A549 (cell line): ENCODE results near the gene CALML4. TPM values are rescaled to one million over a fixed set of nuclear protein-coding genes. Genes with fewer than 3 reads are reported as not detected.

ENCODE experiments used
- ATAC-seq, 2 experiments: fragments of 200-7000 bp in 1 of 2; fragments of >200 bp in 1 of 2; cut with Nextera tagmentation in 1 of 2; cut with Tn5 transposase in 1 of 2; 3 replicates each; pipeline versions ENCODE4 v1.8.0 to v1.9.1; 2018 to 2020; ENCODE audit warnings: mild to moderate bottlenecking in 1 of 2, moderate library complexity in 1 of 2
- CTCF ChIA-PET: fragments of 300-600 bp; sonication (Branson Sonifier 250); formaldehyde crosslinking; extraction: SDS; loops from one replicate; lab custom pipeline; 2021; ENCODE audit warnings: antibody characterized with exemption, inconsistent platforms; lab: Yijun Ruan, JAX
- POLR2A ChIA-PET: fragments of 350-600 bp; formaldehyde crosslinking; extraction: SDS; loops from one replicate; lab custom pipeline; 2021; ENCODE audit warnings: antibody characterized with exemption, inconsistent platforms; lab: Yijun Ruan, JAX
- DNase-seq, 2 experiments: peaks; one replicate each; pipeline versions ENCODE4 v3.0.0 to v3.0.0-alpha.2; 2011 to 2016; ENCODE audit warnings: low read depth in 1 of 2, low spot score in 1 of 2
- FAIRE-seq: peaks from 2 replicates; lab custom pipeline; 2011; peaks lifted over from hg19 to GRCh38; lab: Jason Lieb, UNC
- H3K27ac ChIP-seq, 2 experiments: fragments of >200 bp; sonication (Bioruptor Twin); formaldehyde crosslinking; 3 replicates each; pipeline ENCODE4 v1.5.1; 2016 to 2017
- H3K4me1 ChIP-seq: fragments of >200 bp; sonication (Bioruptor Twin); formaldehyde crosslinking; 3 replicates; pipeline ENCODE4 v1.6.1; 2016
- H3K4me2 ChIP-seq: fragments of >200 bp; sonication (Bioruptor Twin); formaldehyde crosslinking; 3 replicates; pipeline ENCODE4 v1.6.1; 2016
- H3K4me3 ChIP-seq: fragments of >200 bp; sonication (Bioruptor Twin); formaldehyde crosslinking; 3 replicates; pipeline ENCODE4 v1.5.1; 2016
- H3K9me3 ChIP-seq: fragments of >200 bp; sonication (Bioruptor Twin); formaldehyde crosslinking; 3 replicates; pipeline ENCODE4 v1.6.1; 2016
- ATOH8 ChIP-seq: fragments of 250-450 bp; sonication (Bioruptor Pico); IDR thresholded peaks from 2 replicates; pipeline ENCODE4 v1.5.0; 2020; ENCODE audit warnings: low read depth, mild to moderate bottlenecking, moderate library complexity
- BHLHE40 ChIP-seq: IDR thresholded peaks from 2 replicates; pipeline ENCODE4 v1.6.1; 2012; ENCODE audit warnings: low read depth, low read length, inconsistent platforms
- CBX2 ChIP-seq: fragments of 200-600 bp; sonication (generic); IDR thresholded peaks from 2 replicates; pipeline ENCODE4 v1.6.1; 2016; ENCODE audit warnings: low read depth, mild to moderate bottlenecking, borderline replicate concordance
- CEBPB ChIP-seq, 2 experiments: fragments of >200 bp in 1 of 2; sonication (Bioruptor Twin) in 1 of 2; formaldehyde crosslinking in 1 of 2; IDR thresholded peaks; 2 replicates each; pipeline ENCODE4 v1.6.1; 2012 to 2016
- CTCF ChIP-seq: fragments of >200 bp; sonication (Bioruptor Twin); formaldehyde crosslinking; IDR thresholded peaks from 3 replicates; pipeline ENCODE4 v1.5.1; 2016
- EP300 ChIP-seq, 2 experiments: fragments of >200 bp; sonication (Bioruptor Twin); formaldehyde crosslinking; IDR thresholded peaks; 2 replicates in 1 of 2; 3 replicates in 1 of 2; pipeline ENCODE4 v1.6.1; 2016 to 2017
- FOSL2 ChIP-seq, 2 experiments: fragments of 450-650 bp in 1 of 2; fragments of >200 bp in 1 of 2; sonication (Bioruptor Twin) in 1 of 2; formaldehyde crosslinking; IDR thresholded peaks; 2 replicates each; pipeline versions ENCODE4 v1.5.0 to v1.6.1; 2016 to 2020; ENCODE audit warnings: mild to moderate bottlenecking in 1 of 2, moderate library complexity in 1 of 2
- HDAC2 ChIP-seq: fragments of 200-600 bp; sonication (generic); IDR thresholded peaks from 2 replicates; pipeline ENCODE4 v1.6.1; 2016
- HOXA7 ChIP-seq: fragments of 250-450 bp; sonication (Bioruptor Pico); IDR thresholded peaks from 2 replicates; pipeline ENCODE4 v1.5.0; 2020; ENCODE audit warnings: mild to moderate bottlenecking, moderate library complexity
- JUNB ChIP-seq: fragments of >200 bp; sonication (Bioruptor Twin); formaldehyde crosslinking; IDR thresholded peaks from 2 replicates; pipeline ENCODE4 v1.6.1; 2016
- NFE2L2 ChIP-seq: fragments of 150-350 bp; conservative IDR thresholded peaks from 2 replicates; pipeline ENCODE4 v1.6.1; 2014; ENCODE audit warnings: low read length
- PBX3 ChIP-seq: IDR thresholded peaks from 2 replicates; pipeline ENCODE4 v1.6.1; 2012
- PHF8 ChIP-seq: fragments of 200-600 bp; sonication (generic); IDR thresholded peaks from 2 replicates; pipeline ENCODE4 v1.6.1; 2016; ENCODE audit warnings: low read depth, mild to moderate bottlenecking, antibody characterized with exemption, moderate library complexity, borderline replicate concordance
- SREBF2 ChIP-seq: fragments of 450-650 bp; IDR thresholded peaks from 2 replicates; pipeline ENCODE4 v1.6.1; 2014; ENCODE audit warnings: mild to moderate bottlenecking, moderate library complexity
- TFCP2L1 ChIP-seq: fragments of 250-450 bp; sonication (Bioruptor Pico); IDR thresholded peaks from 2 replicates; pipeline ENCODE4 v1.5.0; 2021; ENCODE audit warnings: mild to moderate bottlenecking
- TP53 ChIP-seq: fragments of 250-450 bp; sonication (Bioruptor Pico); IDR thresholded peaks from 2 replicates; pipeline ENCODE4 v1.5.0; 2021; ENCODE audit warnings: mild to moderate bottlenecking, moderate library complexity
- ZFP36 ChIP-seq: fragments of 450-650 bp; IDR thresholded peaks from 2 replicates; pipeline ENCODE4 v1.6.1; 2014; ENCODE audit warnings: borderline replicate concordance; ENCODE audit not compliant: partially characterized antibody
- ZNF302 ChIP-seq: fragments of 250-450 bp; sonication (Bioruptor Pico); IDR thresholded peaks from 2 replicates; pipeline ENCODE4 v1.9.0; 2021; ENCODE audit warnings: inconsistent platforms, mild to moderate bottlenecking, moderate library complexity
- WGBS: methylation state at CpG from one replicate; pipeline ENCODE4 v1.1.6; 2017; ENCODE audit errors: missing lambda C conversion rate; 5-methylcytosine and 5-hydroxymethylcytosine counted together
- polyA plus RNA-seq, 4 experiments: library from polyadenylated mRNA; depleted of rRNA in 3 of 4; stranded (reverse); fragments of >200 nt; fragmentation: RNase III in 1 of 4; extraction: RNeasy Plus Mini Kit Qiagen cat#74134 plus additional on column Dnase treatment in 1 of 4; gene quantifications; 2 replicates in 3 of 4; 3 replicates in 1 of 4; pipeline ENCODE4 v1.2.3, GENCODE V29; 2011 to 2017
- TF ChIP-seq, protein P1 (sequence below): fragments of 150-350 bp; IDR thresholded peaks from 2 replicates; pipeline ENCODE4 v1.6.1; 2014; ENCODE audit warnings: low read depth, mild to moderate bottlenecking, low read length
- TF ChIP-seq, protein P2 (sequence below): fragments of 200-600 bp; sonication (generic); IDR thresholded peaks from 2 replicates; pipeline ENCODE4 v1.6.1; 2016; ENCODE audit warnings: antibody characterized with exemption, mild to moderate bottlenecking, moderate library complexity
- TF ChIP-seq, protein P3 (sequence below): IDR thresholded peaks from 2 replicates; pipeline ENCODE4 v1.6.1; 2012; ENCODE audit warnings: low read depth, borderline replicate concordance
- TF ChIP-seq, protein P4 (sequence below): fragments of 450-650 bp; IDR thresholded peaks from 2 replicates; pipeline ENCODE4 v1.6.1; 2014; ENCODE audit warnings: antibody characterized with exemption

CALML4 gene
- polyA plus RNA-seq, 2 of the 4 experiments (the other 2 are of a cell fraction): 12.1 to 18.2 TPM

GRCh38 chr15:68214838-68215254 lies 9.7 kb upstream of the CALML4 start:
- TF ChIP-seq BHLHE40 (no peak), CTCF (no peak), HDAC2 (no peak), TFCP2L1 (no peak), HOXA7 (CRISPR knock-in tag) (no peak), SREBF2 (no peak), FOSL2 (IDR thresholded peaks at IDR 0.05) (no peak), FOSL2 (CRISPR knock-in tag; IDR thresholded peaks at IDR 0.05) (no peak), EP300 (IDR thresholded peaks at IDR 0.05) (no peak), TP53 (no peak), CEBPB (IDR thresholded peaks at IDR 0.05) (no peak)
- TF ChIP-seq, protein P1, sequence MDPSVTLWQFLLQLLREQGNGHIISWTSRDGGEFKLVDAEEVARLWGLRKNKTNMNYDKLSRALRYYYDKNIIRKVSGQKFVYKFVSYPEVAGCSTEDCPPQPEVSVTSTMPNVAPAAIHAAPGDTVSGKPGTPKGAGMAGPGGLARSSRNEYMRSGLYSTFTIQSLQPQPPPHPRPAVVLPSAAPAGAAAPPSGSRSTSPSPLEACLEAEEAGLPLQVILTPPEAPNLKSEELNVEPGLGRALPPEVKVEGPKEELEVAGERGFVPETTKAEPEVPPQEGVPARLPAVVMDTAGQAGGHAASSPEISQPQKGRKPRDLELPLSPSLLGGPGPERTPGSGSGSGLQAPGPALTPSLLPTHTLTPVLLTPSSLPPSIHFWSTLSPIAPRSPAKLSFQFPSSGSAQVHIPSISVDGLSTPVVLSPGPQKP: no peak
- ChIA-PET POLR2A (no interaction called here), CTCF (no interaction called here)
- Histone ChIP-seq H3K27ac (no peak overlapping the region), H3K4me2 (no peak overlapping the region), H3K9me3 (no peaks in the 10 kb centered on the region), H3K4me1 (no peaks in the 10 kb centered on the region), H3K4me3 (no peak overlapping the region)
- DNase-seq (no peak), FAIRE-seq (no peak), ATAC-seq (no peak)
- WGBS: 84% methylated on average over 6 of the region's 6 CpGs

DNA sequence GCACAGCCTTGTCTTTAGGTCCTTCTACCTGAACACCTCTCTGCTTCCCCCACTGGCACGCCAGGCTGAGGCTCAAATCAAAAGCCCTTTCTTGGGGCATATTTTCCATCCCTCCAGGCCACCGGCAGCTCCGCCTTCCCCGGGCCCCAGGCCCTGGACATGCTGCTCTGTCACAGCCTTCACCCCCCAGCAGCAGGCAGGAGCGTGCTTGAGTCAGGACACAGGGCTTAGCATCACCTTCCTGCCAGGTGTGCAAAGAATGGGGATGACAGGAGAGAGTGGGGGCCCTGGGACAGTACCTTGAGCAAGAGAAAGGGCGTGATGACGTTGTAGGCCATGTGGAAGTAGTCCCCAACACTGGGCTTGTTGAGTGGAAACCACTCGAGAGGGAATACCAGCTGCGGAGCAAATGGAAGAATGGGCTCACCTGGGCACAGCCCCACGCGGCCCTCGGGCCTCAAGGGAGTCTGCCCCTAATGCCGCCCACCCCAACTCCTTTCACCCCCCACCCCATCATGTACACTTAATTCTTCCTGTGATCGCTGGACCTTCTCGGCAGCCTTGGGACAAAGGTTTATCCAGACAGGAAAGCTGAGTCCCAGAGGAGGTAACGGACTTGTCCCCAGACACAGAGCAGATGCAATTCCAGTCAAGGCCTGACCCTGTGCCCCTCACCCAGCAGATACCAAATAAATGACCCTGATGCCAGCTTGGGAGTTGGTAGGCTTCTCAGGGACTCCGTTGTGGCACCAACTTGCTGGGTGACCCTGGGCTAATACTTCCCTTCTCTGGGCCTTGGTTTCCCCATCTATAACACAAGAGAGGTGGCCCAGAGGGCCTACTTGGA lies 9.1 kb upstream of the CALML4 start:
- FAIRE-seq: no peak
- no peaks in the 10 kb centered on the region for H3K4me1 ChIP-seq
- no peak overlapping the region for H3K4me3 ChIP-seq
- ChIA-PET CTCF (no interaction called here), POLR2A (no interaction called here)
- no peak overlapping the region for H3K27ac ChIP-seq
- DNase-seq: no peak
- no peaks in the 10 kb centered on the region for H3K9me3 ChIP-seq
- ATAC-seq: no peak
- 93% methylated on average over 16 of the region's 17 CpGs for WGBS
- no peak overlapping the region for H3K4me2 ChIP-seq
- TF ChIP-seq ATOH8 (CRISPR knock-in tag) (no peak), JUNB (no peak), ZNF302 (CRISPR knock-in tag) (no peak), ZFP36 (no peak), CBX2 (no peak), CEBPB (IDR thresholded peaks at IDR 0.05) (no peak), NFE2L2 (no peak), PBX3 (no peak), PHF8 (no peak)
- TF ChIP-seq, protein P1: no peak
- TF ChIP-seq, protein P2, sequence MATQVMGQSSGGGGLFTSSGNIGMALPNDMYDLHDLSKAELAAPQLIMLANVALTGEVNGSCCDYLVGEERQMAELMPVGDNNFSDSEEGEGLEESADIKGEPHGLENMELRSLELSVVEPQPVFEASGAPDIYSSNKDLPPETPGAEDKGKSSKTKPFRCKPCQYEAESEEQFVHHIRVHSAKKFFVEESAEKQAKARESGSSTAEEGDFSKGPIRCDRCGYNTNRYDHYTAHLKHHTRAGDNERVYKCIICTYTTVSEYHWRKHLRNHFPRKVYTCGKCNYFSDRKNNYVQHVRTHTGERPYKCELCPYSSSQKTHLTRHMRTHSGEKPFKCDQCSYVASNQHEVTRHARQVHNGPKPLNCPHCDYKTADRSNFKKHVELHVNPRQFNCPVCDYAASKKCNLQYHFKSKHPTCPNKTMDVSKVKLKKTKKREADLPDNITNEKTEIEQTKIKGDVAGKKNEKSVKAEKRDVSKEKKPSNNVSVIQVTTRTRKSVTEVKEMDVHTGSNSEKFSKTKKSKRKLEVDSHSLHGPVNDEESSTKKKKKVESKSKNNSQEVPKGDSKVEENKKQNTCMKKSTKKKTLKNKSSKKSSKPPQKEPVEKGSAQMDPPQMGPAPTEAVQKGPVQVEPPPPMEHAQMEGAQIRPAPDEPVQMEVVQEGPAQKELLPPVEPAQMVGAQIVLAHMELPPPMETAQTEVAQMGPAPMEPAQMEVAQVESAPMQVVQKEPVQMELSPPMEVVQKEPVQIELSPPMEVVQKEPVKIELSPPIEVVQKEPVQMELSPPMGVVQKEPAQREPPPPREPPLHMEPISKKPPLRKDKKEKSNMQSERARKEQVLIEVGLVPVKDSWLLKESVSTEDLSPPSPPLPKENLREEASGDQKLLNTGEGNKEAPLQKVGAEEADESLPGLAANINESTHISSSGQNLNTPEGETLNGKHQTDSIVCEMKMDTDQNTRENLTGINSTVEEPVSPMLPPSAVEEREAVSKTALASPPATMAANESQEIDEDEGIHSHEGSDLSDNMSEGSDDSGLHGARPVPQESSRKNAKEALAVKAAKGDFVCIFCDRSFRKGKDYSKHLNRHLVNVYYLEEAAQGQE: no peak
- TF ChIP-seq, protein P3, sequence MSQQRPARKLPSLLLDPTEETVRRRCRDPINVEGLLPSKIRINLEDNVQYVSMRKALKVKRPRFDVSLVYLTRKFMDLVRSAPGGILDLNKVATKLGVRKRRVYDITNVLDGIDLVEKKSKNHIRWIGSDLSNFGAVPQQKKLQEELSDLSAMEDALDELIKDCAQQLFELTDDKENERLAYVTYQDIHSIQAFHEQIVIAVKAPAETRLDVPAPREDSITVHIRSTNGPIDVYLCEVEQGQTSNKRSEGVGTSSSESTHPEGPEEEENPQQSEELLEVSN: no peak
- TF ChIP-seq, protein P4, sequence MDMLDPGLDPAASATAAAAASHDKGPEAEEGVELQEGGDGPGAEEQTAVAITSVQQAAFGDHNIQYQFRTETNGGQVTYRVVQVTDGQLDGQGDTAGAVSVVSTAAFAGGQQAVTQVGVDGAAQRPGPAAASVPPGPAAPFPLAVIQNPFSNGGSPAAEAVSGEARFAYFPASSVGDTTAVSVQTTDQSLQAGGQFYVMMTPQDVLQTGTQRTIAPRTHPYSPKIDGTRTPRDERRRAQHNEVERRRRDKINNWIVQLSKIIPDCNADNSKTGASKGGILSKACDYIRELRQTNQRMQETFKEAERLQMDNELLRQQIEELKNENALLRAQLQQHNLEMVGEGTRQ: no peak
